BJ (cell line): ENCODE data around the gene DMWD. TPM values are rescaled to one million over a fixed set of nuclear protein-coding genes. Genes with fewer than 3 reads are reported as not detected.

Source experiments
- CTCF ChIA-PET: fragments of 350-600 bp; formaldehyde crosslinking; extraction: SDS; loops from one replicate; lab custom pipeline; 2021; ENCODE audit warnings: antibody characterized with exemption, inconsistent platforms; lab: Yijun Ruan, JAX
- POLR2A ChIA-PET: fragments of 300-600 bp; sonication (Branson Sonifier 250); formaldehyde crosslinking; extraction: SDS; loops from one replicate; lab custom pipeline; 2021; ENCODE audit warnings: antibody characterized with exemption; lab: Charles Lee
- DNase-seq: peaks from one replicate; pipeline ENCODE4 v3.0.0-alpha.2; 2011; ENCODE audit warnings: low read depth
- H3K27me3 ChIP-seq: 2 replicates; pipeline ENCODE4 v1.6.0; 2011; ENCODE audit warnings: low read length; ENCODE audit not compliant: control insufficient read depth, insufficient read depth
- H3K36me3 ChIP-seq: 2 replicates; pipeline ENCODE4 v1.5.1; 2011; ENCODE audit warnings: low read length; ENCODE audit not compliant: control insufficient read depth, insufficient read depth
- H3K4me3 ChIP-seq: 2 replicates; pipeline ENCODE4 v1.5.1; 2011; ENCODE audit warnings: low read depth, mild to moderate bottlenecking, control low read depth, low read length
- polyA minus RNA-seq: library from RNA; depleted of rRNA, polyadenylated mRNA; stranded (reverse); fragments of >200 nt; gene quantifications from 2 replicates; pipeline ENCODE4 v1.2.3, GENCODE V29; 2011; rRNA and poly(A)+ RNA removed
- polyA plus RNA-seq: library from polyadenylated mRNA; depleted of rRNA; stranded (reverse); fragments of >200 nt; gene quantifications from 2 replicates; pipeline ENCODE4 v1.2.3, GENCODE V29; 2011; rRNA removed
- TF ChIP-seq, protein P1 (sequence below): IDR thresholded peaks from 2 replicates; pipeline ENCODE4 v1.5.1; 2011; ENCODE audit warnings: low read depth, mild to moderate bottlenecking, control low read depth, inconsistent platforms, low read length, moderate library complexity; ENCODE audit not compliant: insufficient read depth

Gene DMWD, protein sequence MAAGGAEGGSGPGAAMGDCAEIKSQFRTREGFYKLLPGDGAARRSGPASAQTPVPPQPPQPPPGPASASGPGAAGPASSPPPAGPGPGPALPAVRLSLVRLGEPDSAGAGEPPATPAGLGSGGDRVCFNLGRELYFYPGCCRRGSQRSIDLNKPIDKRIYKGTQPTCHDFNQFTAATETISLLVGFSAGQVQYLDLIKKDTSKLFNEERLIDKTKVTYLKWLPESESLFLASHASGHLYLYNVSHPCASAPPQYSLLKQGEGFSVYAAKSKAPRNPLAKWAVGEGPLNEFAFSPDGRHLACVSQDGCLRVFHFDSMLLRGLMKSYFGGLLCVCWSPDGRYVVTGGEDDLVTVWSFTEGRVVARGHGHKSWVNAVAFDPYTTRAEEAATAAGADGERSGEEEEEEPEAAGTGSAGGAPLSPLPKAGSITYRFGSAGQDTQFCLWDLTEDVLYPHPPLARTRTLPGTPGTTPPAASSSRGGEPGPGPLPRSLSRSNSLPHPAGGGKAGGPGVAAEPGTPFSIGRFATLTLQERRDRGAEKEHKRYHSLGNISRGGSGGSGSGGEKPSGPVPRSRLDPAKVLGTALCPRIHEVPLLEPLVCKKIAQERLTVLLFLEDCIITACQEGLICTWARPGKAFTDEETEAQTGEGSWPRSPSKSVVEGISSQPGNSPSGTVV
- 20.3 and 28.6 TPM in 2 replicates for polyA plus RNA-seq
- 20.5 and 26.2 TPM in 2 replicates for polyA minus RNA-seq

DNA sequence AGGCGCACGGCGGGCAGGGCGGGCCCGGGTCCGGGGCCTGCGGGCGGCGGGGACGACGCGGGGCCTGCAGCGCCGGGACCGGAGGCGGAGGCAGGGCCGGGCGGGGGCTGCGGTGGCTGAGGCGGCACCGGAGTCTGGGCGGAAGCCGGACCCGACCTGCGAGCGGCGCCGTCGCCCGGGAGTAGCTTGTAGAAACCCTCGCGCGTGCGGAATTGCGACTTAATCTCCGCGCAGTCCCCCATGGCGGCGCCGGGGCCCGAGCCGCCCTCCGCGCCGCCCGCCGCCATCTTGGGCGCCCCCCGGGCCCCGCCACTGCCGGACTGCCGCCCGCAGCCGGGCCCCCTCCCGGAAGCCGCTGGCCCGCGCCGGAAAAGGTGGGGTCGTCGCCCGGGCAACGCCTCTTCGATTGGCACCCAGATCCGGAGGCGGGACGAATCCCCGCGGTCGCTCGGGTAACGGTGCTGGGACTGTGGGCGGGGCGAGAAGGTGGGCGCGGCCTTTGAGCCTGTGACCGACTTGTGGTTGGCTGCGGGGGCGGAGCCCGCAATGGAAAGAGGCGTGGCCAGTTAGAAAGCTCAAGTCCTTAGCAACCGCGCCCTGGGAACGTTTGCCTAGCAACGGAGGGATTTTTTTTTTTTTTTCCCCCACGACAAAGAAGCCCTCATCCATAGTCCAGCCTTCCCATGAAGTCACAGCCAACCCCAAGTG lies at the start of gene DMWD:
TSS of gene DMWD (minus strand) at position 376 of the 708 bp plus-strand sequence. CDS start at position 287, 89 bp downstream.
- TF ChIP-seq, protein P1, sequence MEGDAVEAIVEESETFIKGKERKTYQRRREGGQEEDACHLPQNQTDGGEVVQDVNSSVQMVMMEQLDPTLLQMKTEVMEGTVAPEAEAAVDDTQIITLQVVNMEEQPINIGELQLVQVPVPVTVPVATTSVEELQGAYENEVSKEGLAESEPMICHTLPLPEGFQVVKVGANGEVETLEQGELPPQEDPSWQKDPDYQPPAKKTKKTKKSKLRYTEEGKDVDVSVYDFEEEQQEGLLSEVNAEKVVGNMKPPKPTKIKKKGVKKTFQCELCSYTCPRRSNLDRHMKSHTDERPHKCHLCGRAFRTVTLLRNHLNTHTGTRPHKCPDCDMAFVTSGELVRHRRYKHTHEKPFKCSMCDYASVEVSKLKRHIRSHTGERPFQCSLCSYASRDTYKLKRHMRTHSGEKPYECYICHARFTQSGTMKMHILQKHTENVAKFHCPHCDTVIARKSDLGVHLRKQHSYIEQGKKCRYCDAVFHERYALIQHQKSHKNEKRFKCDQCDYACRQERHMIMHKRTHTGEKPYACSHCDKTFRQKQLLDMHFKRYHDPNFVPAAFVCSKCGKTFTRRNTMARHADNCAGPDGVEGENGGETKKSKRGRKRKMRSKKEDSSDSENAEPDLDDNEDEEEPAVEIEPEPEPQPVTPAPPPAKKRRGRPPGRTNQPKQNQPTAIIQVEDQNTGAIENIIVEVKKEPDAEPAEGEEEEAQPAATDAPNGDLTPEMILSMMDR, result no peak

GRCh38 chr19:45842198-45842597 lies 49.6 kb upstream of the DMWD start:
- H3K36me3 ChIP-seq, result peaks cover 28% of the 10 kb centered on the region
- CTCF ChIA-PET, result interaction anchor here (1.4 to 3.7 kb wide), 2 partner anchors 11 to 25 kb away, joined by 3 to 24 read pairs; no protein-coding TSS in a partner anchor
- TF ChIP-seq, protein P1, result no peak
- no peaks in the 10 kb centered on the region for H3K27me3 ChIP-seq
- POLR2A ChIA-PET, result no interaction called here
- H3K4me3 ChIP-seq, result no peak overlapping the region
- DNase-seq, result no peak

More for the DNA sequence above, at the start of gene DMWD:
- POLR2A ChIA-PET, result interaction anchor here (0.6 to 1.2 kb wide), 4 partner anchors 10 to 107 kb away, joined by 3 to 16 read pairs (median 7); partner anchors contain the start of genes DMPK and SIX5
- Histone ChIP-seq H3K36me3 (peaks cover 16% of the 10 kb centered on the region), H3K4me3 (peak within 1 kb of the TSS; percentile 54), H3K27me3 (no peaks in the 10 kb centered on the region)
- CTCF ChIA-PET, result interaction anchor here (0.6 to 3.3 kb wide), 7 partner anchors 10 to 1576 kb away, joined by 3 to 18 read pairs (median 8); partner anchors contain the start of genes DMPK, QPCTL and SIX5
- peak; percentile 85 for DNase-seq

DNA sequence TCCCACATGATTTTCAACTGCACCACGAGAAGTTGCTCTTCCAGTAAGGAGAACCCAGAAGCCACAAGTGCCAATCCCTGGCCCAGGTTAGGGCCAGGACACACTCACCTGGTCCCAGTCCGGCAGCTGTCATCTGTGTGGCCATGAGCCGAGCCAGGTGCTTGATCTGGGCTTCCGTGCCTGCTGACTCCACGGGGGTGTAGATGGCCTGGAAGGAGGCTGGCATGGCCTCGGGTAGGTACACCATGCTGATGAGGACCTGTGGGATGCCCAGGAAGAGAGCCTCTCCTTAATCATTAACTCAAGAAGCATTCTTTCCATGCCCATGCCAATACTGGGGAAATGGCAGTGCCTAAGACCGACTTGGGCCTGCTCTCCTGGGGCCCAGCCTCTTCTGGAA lies 42.3 kb upstream of the DMWD start:
- ChIA-PET CTCF (interaction anchor here (1.5 to 7.2 kb wide), 2 partner anchors 14 to 17 kb away, joined by 5 to 43 read pairs; no protein-coding TSS in a partner anchor), POLR2A (no interaction called here)
- H3K4me3 ChIP-seq, result no peak overlapping the region
- DNase-seq, result no peak
- peaks cover 32% of the 10 kb centered on the region for H3K36me3 ChIP-seq
- H3K27me3 ChIP-seq, result no peaks in the 10 kb centered on the region
- TF ChIP-seq, protein P1, result no peak

DNA sequence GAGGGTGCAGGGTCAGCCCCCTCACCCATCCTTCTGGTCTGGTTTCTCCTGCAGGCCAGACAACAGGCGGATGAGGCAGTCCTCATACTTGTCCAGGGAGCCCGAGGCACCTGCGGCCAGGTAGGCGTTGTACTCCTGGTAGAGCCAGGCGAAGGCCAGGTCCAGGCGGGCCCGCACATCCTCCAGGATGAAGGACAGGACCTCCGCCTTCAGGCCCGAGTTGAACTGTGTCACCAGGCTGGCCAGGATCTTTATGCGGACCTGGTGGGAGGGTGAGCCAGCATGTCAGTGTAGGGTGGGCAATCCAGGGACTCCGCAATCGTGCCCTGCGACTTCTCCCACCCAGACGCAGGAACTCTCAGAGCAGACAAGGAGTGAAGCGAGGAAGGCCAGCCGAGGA lies 36.3 kb upstream of the DMWD start:
- Histone ChIP-seq H3K27me3 (no peaks in the 10 kb centered on the region), H3K4me3 (no peak overlapping the region), H3K36me3 (peaks cover 46% of the 10 kb centered on the region)
- ChIA-PET POLR2A (no interaction called here), CTCF (interaction anchor here (1.0 to 4.5 kb wide), 3 partner anchors 9 to 12 kb away, joined by 3 to 46 read pairs (median 5); no protein-coding TSS in a partner anchor)
- DNase-seq, result no peak
- TF ChIP-seq, protein P1, result no peak
